ENCODE data around the gene C6orf141. TPM values are rescaled to one million over a fixed set of nuclear protein-coding genes. Genes with fewer than 3 reads are reported as not detected.

The C6orf141 gene
- total and polyA plus RNA-seq, 2 donors (not counting 1 experiment from before 2014, with no cell fraction given): not detected

DNA sequence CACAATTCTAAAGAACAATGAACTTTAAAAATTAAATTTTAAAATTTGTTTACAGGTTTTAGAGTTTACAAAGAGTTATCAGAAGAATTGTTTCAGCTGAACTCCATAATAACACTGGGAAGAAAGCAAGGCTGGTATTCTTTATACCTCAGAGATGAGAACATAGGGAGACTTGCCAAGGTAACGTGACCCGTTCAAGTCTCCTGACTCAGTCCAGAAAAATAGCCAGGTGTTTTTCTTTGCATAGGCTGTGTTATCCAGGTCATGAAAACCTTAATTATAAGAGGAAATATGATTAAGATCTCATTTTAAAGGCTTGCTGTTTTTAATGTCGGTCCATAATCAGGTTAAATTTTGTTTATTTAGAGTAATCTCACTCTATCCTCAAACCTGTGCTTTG lies 8.5 kb upstream of the C6orf141 start:
- Mint-ChIP-seq H3K4me3 (no peak overlapping the region), H3K9me3 (ENCODE audit: insufficient read depth) (no peaks in the 10 kb centered on the region), H3K27ac (no peak overlapping the region), H3K4me1 (no peaks in the 10 kb centered on the region), H3K27me3 (peaks cover 12% of the 10 kb centered on the region)
- H3K9me3 ChIP-seq (ENCODE audit: control extremely low read depth in 1 of 3, control insufficient read depth in 2 of 3, insufficient read depth in 1 of 3, low read length in 2 of 3): no peaks in the 10 kb centered on the region
- H3K27me3 ChIP-seq (replicated peaks in 1 of 4; ENCODE audit: control extremely low read depth in 1 of 4, control insufficient read depth in 3 of 4, insufficient read depth in 4 of 4, low read length in 3 of 4): no peaks in the 10 kb centered on the region
- ATAC-seq (ENCODE audit: low read depth) (no peak), DNase-seq (no peak)
- no peaks in the 10 kb centered on the region for H4K20me1 ChIP-seq (ENCODE audit: control insufficient read depth, insufficient read depth, low read length, poor library complexity, severe bottlenecking)
- intact Hi-C loops (cut with micrococcal nuclease): no loop called here
- WGBS (ENCODE audit: insufficient coverage): 100% methylated on average over 2 of the region's 3 CpGs
- H3K36me3 ChIP-seq (replicated peaks in 1 of 2; ENCODE audit: control extremely low read depth in 1 of 2, control insufficient read depth in 1 of 2, extremely low read depth in 1 of 2, insufficient read depth in 2 of 2, low read length in 1 of 2): no peaks in the 10 kb centered on the region
- H2AFZ ChIP-seq (ENCODE audit: insufficient read depth, low read depth, low read length, poor library complexity, severe bottlenecking): no peak overlapping the region
- no peak overlapping the region for H3K27ac ChIP-seq (ENCODE audit: low read length in 2 of 2)
- no peak for TF ChIP-seq EZH2 (IDR thresholded peaks at IDR 0.05; ENCODE audit: borderline replicate concordance, insufficient read depth, low read depth, low read length, poor library complexity, severe bottlenecking)
- TF ChIP-seq, protein P1, sequence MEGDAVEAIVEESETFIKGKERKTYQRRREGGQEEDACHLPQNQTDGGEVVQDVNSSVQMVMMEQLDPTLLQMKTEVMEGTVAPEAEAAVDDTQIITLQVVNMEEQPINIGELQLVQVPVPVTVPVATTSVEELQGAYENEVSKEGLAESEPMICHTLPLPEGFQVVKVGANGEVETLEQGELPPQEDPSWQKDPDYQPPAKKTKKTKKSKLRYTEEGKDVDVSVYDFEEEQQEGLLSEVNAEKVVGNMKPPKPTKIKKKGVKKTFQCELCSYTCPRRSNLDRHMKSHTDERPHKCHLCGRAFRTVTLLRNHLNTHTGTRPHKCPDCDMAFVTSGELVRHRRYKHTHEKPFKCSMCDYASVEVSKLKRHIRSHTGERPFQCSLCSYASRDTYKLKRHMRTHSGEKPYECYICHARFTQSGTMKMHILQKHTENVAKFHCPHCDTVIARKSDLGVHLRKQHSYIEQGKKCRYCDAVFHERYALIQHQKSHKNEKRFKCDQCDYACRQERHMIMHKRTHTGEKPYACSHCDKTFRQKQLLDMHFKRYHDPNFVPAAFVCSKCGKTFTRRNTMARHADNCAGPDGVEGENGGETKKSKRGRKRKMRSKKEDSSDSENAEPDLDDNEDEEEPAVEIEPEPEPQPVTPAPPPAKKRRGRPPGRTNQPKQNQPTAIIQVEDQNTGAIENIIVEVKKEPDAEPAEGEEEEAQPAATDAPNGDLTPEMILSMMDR (IDR thresholded peaks at IDR 0.05): no peak
- H3K4me1 ChIP-seq (ENCODE audit: control insufficient read depth in 2 of 2, insufficient read depth in 2 of 2, low read length in 2 of 2): no peaks in the 10 kb centered on the region
- no peak overlapping the region for H3K9ac ChIP-seq (ENCODE audit: low read length)
- CTCF ChIA-PET: interaction anchor here (2.0 kb wide), 1 partner anchor 10 kb away, joined by 11 read pairs; no protein-coding TSS in a partner anchor
- no peak overlapping the region for H3K4me2 ChIP-seq (replicated peaks; ENCODE audit: low read depth, low read length, poor library complexity, severe bottlenecking)
- H3K4me3 ChIP-seq (ENCODE audit: control extremely low read depth in 1 of 5, extremely low read depth in 1 of 5, insufficient read depth in 1 of 5, low read depth in 2 of 5, low read length in 4 of 5): no peak overlapping the region
- no peaks in the 10 kb centered on the region for H3K79me2 ChIP-seq (ENCODE audit: control insufficient read depth, insufficient read depth, low read length)
- POLR2A ChIA-PET: no interaction called here

DNA sequence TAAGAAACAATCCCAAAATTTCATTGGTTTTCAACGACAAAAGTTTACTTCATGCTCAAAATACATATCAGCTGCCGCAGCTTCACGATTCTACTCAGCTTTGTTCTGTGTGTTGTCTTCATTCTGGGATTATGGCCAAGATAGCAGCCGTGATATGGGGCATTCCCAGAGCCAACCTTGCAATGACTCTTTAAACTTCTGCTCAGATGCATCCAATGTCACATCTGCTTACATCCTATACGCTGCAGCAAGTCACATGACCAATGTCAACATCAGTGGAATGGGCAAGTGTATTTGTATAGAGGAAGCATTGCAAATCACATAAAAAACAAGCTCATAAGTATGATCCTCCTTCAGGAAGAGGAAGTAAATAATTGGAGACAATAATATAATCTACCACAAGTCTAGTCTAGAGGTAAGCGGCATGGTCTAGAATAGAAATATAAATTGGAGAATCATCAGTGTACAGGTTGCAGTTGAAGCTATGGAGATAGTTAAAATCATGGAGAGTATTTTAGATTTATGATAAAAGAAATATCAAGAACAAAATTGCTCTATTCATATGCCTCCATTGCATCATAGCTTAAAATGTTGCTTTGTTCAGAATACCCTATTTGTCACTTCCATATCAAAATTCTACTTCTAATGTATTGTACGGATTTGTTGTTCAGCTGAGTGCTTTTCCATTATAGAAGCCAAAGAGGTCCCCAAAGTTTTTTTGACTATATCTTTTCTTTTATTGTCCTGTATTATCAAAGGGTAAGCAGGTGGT lies 7.2 kb upstream of the C6orf141 start:
- Histone ChIP-seq H3K36me3 (replicated peaks in 1 of 2; ENCODE audit: control extremely low read depth in 1 of 2, control insufficient read depth in 1 of 2, extremely low read depth in 1 of 2, insufficient read depth in 2 of 2, low read length in 1 of 2) (no peaks in the 10 kb centered on the region), H3K27ac (ENCODE audit: low read length in 2 of 2) (no peak overlapping the region), H4K20me1 (ENCODE audit: control insufficient read depth, insufficient read depth, low read length, poor library complexity, severe bottlenecking) (no peaks in the 10 kb centered on the region), H2AFZ (ENCODE audit: insufficient read depth, low read depth, low read length, poor library complexity, severe bottlenecking) (no peak overlapping the region), H3K27me3 (replicated peaks in 1 of 4; ENCODE audit: control extremely low read depth in 1 of 4, control insufficient read depth in 3 of 4, insufficient read depth in 4 of 4, low read length in 3 of 4) (no peaks in the 10 kb centered on the region), H3K4me3 (ENCODE audit: control extremely low read depth in 1 of 5, extremely low read depth in 1 of 5, insufficient read depth in 1 of 5, low read depth in 2 of 5, low read length in 4 of 5) (no peak overlapping the region), H3K9ac (ENCODE audit: low read length) (no peak overlapping the region), H3K4me2 (replicated peaks; ENCODE audit: low read depth, low read length, poor library complexity, severe bottlenecking) (no peak overlapping the region), H3K79me2 (ENCODE audit: control insufficient read depth, insufficient read depth, low read length) (no peaks in the 10 kb centered on the region), H3K9me3 (ENCODE audit: control extremely low read depth in 1 of 3, control insufficient read depth in 2 of 3, insufficient read depth in 1 of 3, low read length in 2 of 3) (no peaks in the 10 kb centered on the region), H3K4me1 (ENCODE audit: control insufficient read depth in 2 of 2, insufficient read depth in 2 of 2, low read length in 2 of 2) (no peaks in the 10 kb centered on the region)
- no peak for DNase-seq
- no peak for TF ChIP-seq EZH2 (IDR thresholded peaks at IDR 0.05; ENCODE audit: borderline replicate concordance, insufficient read depth, low read depth, low read length, poor library complexity, severe bottlenecking)
- TF ChIP-seq, protein P1 (IDR thresholded peaks at IDR 0.05): no peak
- Mint-ChIP-seq H3K4me3 (no peak overlapping the region), H3K27me3 (peaks cover 13% of the 10 kb centered on the region), H3K4me1 (no peaks in the 10 kb centered on the region), H3K9me3 (ENCODE audit: insufficient read depth) (no peaks in the 10 kb centered on the region), H3K27ac (no peak overlapping the region)
- intact Hi-C loops (cut with micrococcal nuclease): no loop called here
- 87% methylated on average over 4 of the region's 7 CpGs for WGBS (ENCODE audit: insufficient coverage)
- CTCF ChIA-PET: interaction anchor here (1.7 kb wide), 1 partner anchor 11 kb away, joined by 4 read pairs; no protein-coding TSS in a partner anchor
- POLR2A ChIA-PET: no interaction called here
- ATAC-seq (ENCODE audit: low read depth): no peak
